Neural progenitor cell (in vitro differentiated cells): Measurements from ENCODE around the gene POGLUT2.

Source experiments
- EZH2 ChIP-seq: fragments of 200-600 bp; sonication (generic); IDR thresholded peaks from 2 replicates; pipeline ENCODE4 v1.6.1; 2017; ENCODE audit warnings: antibody characterized with exemption, mild to moderate bottlenecking, moderate library complexity
- EZH2phosphoT487 ChIP-seq: fragments of 200-600 bp; sonication (generic); IDR thresholded peaks from 2 replicates; pipeline ENCODE4 v1.6.1; 2017; ENCODE audit warnings: antibody characterized with exemption
- TF ChIP-seq, protein P1 (sequence below): fragments of 200-600 bp; sonication (generic); IDR thresholded peaks from 2 replicates; pipeline ENCODE4 v1.5.1; 2017; ENCODE audit warnings: antibody characterized with exemption, mild to moderate bottlenecking

DNA sequence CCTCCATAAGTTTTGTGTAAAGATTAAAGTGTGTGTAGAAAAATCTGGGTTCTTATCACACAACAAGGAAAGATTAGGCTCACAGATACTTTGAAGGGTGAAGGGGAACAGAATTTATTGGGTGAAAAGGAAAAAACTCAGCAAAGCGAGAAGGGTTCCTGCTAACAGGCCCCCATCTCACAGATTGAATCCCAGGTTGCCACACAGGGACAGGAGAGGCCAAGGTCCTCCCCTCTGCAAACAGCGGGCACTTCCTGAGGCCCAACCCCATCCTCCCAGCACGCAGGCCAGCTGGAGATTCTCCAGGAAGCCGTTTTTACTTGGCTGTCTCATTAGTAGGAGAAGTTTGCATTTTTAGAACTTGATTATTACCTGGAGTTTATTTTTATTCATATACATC is 31.9 kb upstream of the POGLUT2 start:
- TF ChIP-seq, protein P1, sequence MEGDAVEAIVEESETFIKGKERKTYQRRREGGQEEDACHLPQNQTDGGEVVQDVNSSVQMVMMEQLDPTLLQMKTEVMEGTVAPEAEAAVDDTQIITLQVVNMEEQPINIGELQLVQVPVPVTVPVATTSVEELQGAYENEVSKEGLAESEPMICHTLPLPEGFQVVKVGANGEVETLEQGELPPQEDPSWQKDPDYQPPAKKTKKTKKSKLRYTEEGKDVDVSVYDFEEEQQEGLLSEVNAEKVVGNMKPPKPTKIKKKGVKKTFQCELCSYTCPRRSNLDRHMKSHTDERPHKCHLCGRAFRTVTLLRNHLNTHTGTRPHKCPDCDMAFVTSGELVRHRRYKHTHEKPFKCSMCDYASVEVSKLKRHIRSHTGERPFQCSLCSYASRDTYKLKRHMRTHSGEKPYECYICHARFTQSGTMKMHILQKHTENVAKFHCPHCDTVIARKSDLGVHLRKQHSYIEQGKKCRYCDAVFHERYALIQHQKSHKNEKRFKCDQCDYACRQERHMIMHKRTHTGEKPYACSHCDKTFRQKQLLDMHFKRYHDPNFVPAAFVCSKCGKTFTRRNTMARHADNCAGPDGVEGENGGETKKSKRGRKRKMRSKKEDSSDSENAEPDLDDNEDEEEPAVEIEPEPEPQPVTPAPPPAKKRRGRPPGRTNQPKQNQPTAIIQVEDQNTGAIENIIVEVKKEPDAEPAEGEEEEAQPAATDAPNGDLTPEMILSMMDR, result no peak
- TF ChIP-seq EZH2 (no peak), EZH2phosphoT487 (no peak)
